Thoracic aorta (tissue), 2 donors: ENCODE results near the gene GNG7. TPM values are rescaled to one million over a fixed set of nuclear protein-coding genes. Genes with fewer than 3 reads are reported as not detected.
A peak's percentile ranks its signal among the peaks of the same experiment; 100 is the strongest.

ENCODE experiments used
- ATAC-seq: fragments of 150-250 bp; one replicate; pipeline ENCODE4 v1.8.0; 2017; ENCODE audit warnings: low read depth; ENCODE audit not compliant: insufficient number of reproducible peaks, low FRiP score
- DNase-seq: peaks from one replicate; pipeline ENCODE4 v3.0.0-alpha.2; 2020; ENCODE audit warnings: low spot score
- H3K27ac ChIP-seq, 2 donors: fragments of 200-600 bp; sonication (generic); 1 replicate in 1 of 2; 2 replicates in 1 of 2; pipeline ENCODE4 v1.5.1; 2016; ENCODE audit warnings: mild to moderate bottlenecking in 2 of 2, moderate library complexity in 2 of 2
- H3K27me3 ChIP-seq: fragments of 200-600 bp; sonication (generic); replicated peaks from 2 replicates; pipeline ENCODE4 v1.6.0; 2016; ENCODE audit warnings: mild to moderate bottlenecking; ENCODE audit not compliant: insufficient read depth
- H3K36me3 ChIP-seq: fragments of 200-600 bp; sonication (generic); one replicate; pipeline ENCODE4 v1.5.1; 2016
- H3K4me1 ChIP-seq, 2 donors: fragments of 200-600 bp; sonication (generic); 1 replicate in 1 of 2; 2 replicates in 1 of 2; pipeline versions ENCODE4 v1.5.1 to v1.6.0; 2016; ENCODE audit warnings: low read depth in 2 of 2, mild to moderate bottlenecking in 1 of 2; ENCODE audit not compliant: control insufficient read depth in 1 of 2
- H3K4me3 ChIP-seq: fragments of 200-600 bp; sonication (generic); 2 replicates; pipeline ENCODE4 v1.5.1; 2016; ENCODE audit warnings: mild to moderate bottlenecking
- H3K9me3 ChIP-seq: fragments of 200-600 bp; sonication (generic); 2 replicates; pipeline ENCODE4 v1.5.1; 2016
- CTCF ChIP-seq: fragments of 200-600 bp; sonication (generic); IDR thresholded peaks from one replicate; pipeline ENCODE4 v1.5.1; 2019; ENCODE audit warnings: antibody characterized with exemption
- total RNA-seq, 2 donors: library from RNA; depleted of rRNA; stranded (reverse); fragments of >200 nt; gene quantifications; one replicate each; pipeline versions ENCODE4 v1.1.0 to v1.2.3, GENCODE V29; 2016

The GNG7 gene
- total RNA-seq, 2 donors from 2014 or later: 2.3 to 3.2 TPM

- Histone ChIP-seq H3K4me3 (peak overlapping the region; percentile 56), H3K27ac (no peak overlapping the region), H3K36me3 (no peaks in the 10 kb centered on the region), H3K9me3 (no peaks in the 10 kb centered on the region), H3K27me3 (no peaks in the 10 kb centered on the region), H3K4me1 (peaks cover 12 to 39% of the 10 kb centered on the region in 2 donors)
- ATAC-seq (no peak), DNase-seq (no peak)
- no peak for TF ChIP-seq CTCF
Measured at GRCh38 chr19:2721570-2722540, 19.4 kb upstream of the GNG7 start.

GRCh38 chr19:2720777-2721569 lies 18.5 kb upstream of the GNG7 start, which contains the start of gene DIRAS1:
Gene DIRAS1, minus strand, starts transcription at chr19:2721372. Its CDS starts 3,566 bp downstream, at chr19:2717806.
- H3K27me3 ChIP-seq: no peaks in the 10 kb centered on the region
- no peak for DNase-seq
- no peak for ATAC-seq
- TF ChIP-seq CTCF: no peak
- H3K27ac ChIP-seq: no peak within 1 kb of the TSS
- no peaks in the 10 kb centered on the region for H3K9me3 ChIP-seq
- H3K4me1 ChIP-seq: peaks cover 12 to 39% of the 10 kb centered on the region in 2 donors
- no peaks in the 10 kb centered on the region for H3K36me3 ChIP-seq
- H3K4me3 ChIP-seq: peak within 1 kb of the TSS; percentile 56

- no peak overlapping the region for H3K27ac ChIP-seq
- H3K36me3 ChIP-seq: no peaks in the 10 kb centered on the region
- peaks cover 12 to 39% of the 10 kb centered on the region in 2 donors for H3K4me1 ChIP-seq
- H3K9me3 ChIP-seq: peaks cover 4% of the 10 kb centered on the region
- no peaks in the 10 kb centered on the region for H3K27me3 ChIP-seq
- TF ChIP-seq CTCF: no peak
- H3K4me3 ChIP-seq: peak overlapping the region; percentile 42
- ATAC-seq (no peak), DNase-seq (no peak)
Measured at GRCh38 chr19:2719920-2720776, 17.7 kb upstream of the GNG7 start.

- DNase-seq (no peak), ATAC-seq (no peak)
- Histone ChIP-seq H3K4me3 (no peak overlapping the region), H3K27ac (no peak overlapping the region), H3K9me3 (peaks cover 5% of the 10 kb centered on the region), H3K36me3 (no peaks in the 10 kb centered on the region), H3K4me1 (peaks cover 12 to 39% of the 10 kb centered on the region in 2 donors), H3K27me3 (no peaks in the 10 kb centered on the region)
- TF ChIP-seq CTCF: no peak
Measured at GRCh38 chr19:2719232-2719735, 16.8 kb upstream of the GNG7 start.
